SK-N-SH (cell line): Measurements from ENCODE around the gene ACOXL. TPM values are rescaled to one million over a fixed set of nuclear protein-coding genes. Genes with fewer than 3 reads are reported as not detected.

Experiments
- CTCF ChIA-PET: fragments of 300-600, 350-600 bp; formaldehyde crosslinking; extraction: SDS; loops from one replicate; lab custom pipeline; 2021; lab: Yijun Ruan, JAX
- POLR2A ChIA-PET: fragments of 350-600 bp; sonication (Branson Sonifier 250); formaldehyde crosslinking; extraction: SDS; loops from one replicate; lab custom pipeline; 2020; ENCODE audit warnings: antibody characterized with exemption, inconsistent platforms; lab: Yijun Ruan, JAX
- DNase-seq: peaks from one replicate; pipeline ENCODE4 v3.0.0; 2012
- H2AFZ ChIP-seq: fragments of 200-600 bp; sonication (generic); 2 replicates; pipeline ENCODE4 v1.8.1; 2016; ENCODE audit warnings: antibody characterized with exemption, mild to moderate bottlenecking, low read depth
- H3F3A ChIP-seq: fragments of 200-600 bp; sonication (generic); replicated peaks from 2 replicates; pipeline ENCODE3; 2016; ENCODE audit warnings: antibody characterized with exemption, mild to moderate bottlenecking; ENCODE audit not compliant: insufficient read depth
- H3K27ac ChIP-seq, 2 experiments: fragments of 200-500 bp in 1 of 2; fragments of 200-600 bp in 1 of 2; sonication (Bioruptor generic) in 1 of 2; sonication (generic), shearing (Covaris generic) in 1 of 2; 2 replicates each; pipeline versions ENCODE4 v1.5.1 to v1.6.1; 2014 to 2016; ENCODE audit warnings: low read depth in 2 of 2, inconsistent platforms in 1 of 2, low read length in 1 of 2, mild to moderate bottlenecking in 1 of 2, mixed read lengths in 1 of 2
- H3K27me3 ChIP-seq: fragments of 200-600 bp; sonication (generic), shearing (Covaris generic); 2 replicates; pipeline ENCODE4 v1.6.1; 2016; ENCODE audit warnings: mixed run types; ENCODE audit not compliant: insufficient read depth
- H3K36me3 ChIP-seq, 2 experiments: fragments of 200-500 bp in 1 of 2; fragments of 200-600 bp in 1 of 2; sonication (Bioruptor generic) in 1 of 2; sonication (generic) in 1 of 2; replicated peaks in 1 of 2; 2 replicates each; pipeline versions ENCODE3 to v1.5.1; 2014 to 2016; ENCODE audit warnings: low read length in 1 of 2, mild to moderate bottlenecking in 1 of 2; ENCODE audit not compliant: insufficient read depth in 2 of 2, control insufficient read depth in 1 of 2
- H3K4me1 ChIP-seq, 2 experiments: fragments of 200-500 bp in 1 of 2; fragments of 200-600 bp in 1 of 2; sonication (Bioruptor generic) in 1 of 2; sonication (generic), shearing (Covaris generic) in 1 of 2; 2 replicates each; pipeline versions ENCODE4 v1.5.1 to v1.6.1; 2014 to 2016; ENCODE audit warnings: low read depth in 1 of 2, low read length in 1 of 2, mixed run types in 1 of 2; ENCODE audit not compliant: insufficient read depth in 2 of 2, control insufficient read depth in 1 of 2
- H3K4me2 ChIP-seq: fragments of 200-600 bp; sonication (generic), shearing (Covaris generic); 2 replicates; pipeline ENCODE4 v1.6.1; 2017; ENCODE audit warnings: mixed run types
- H3K4me3 ChIP-seq, 2 experiments: fragments of 200-500 bp in 1 of 2; fragments of 200-600 bp in 1 of 2; sonication (Bioruptor generic) in 1 of 2; sonication (generic), shearing (Covaris generic) in 1 of 2; 2 replicates each; pipeline versions ENCODE4 v1.5.1 to v1.8.1; 2014 to 2016; ENCODE audit warnings: low read depth in 2 of 2, inconsistent platforms in 1 of 2, low read length in 1 of 2, mild to moderate bottlenecking in 1 of 2, mixed read lengths in 1 of 2, moderate library complexity in 1 of 2
- H3K79me2 ChIP-seq: fragments of 200-600 bp; sonication (generic); 2 replicates; pipeline ENCODE4 v1.8.1; 2017; ENCODE audit warnings: mild to moderate bottlenecking; ENCODE audit not compliant: insufficient read depth
- H3K9ac ChIP-seq: fragments of 200-600 bp; sonication (generic); 2 replicates; pipeline ENCODE4 v1.6.1; 2017; ENCODE audit warnings: mixed run types
- H3K9me2 ChIP-seq: fragments of 200-600 bp; sonication (generic); 2 replicates; pipeline ENCODE4 v1.6.1; 2017; ENCODE audit warnings: mixed run types
- H3K9me3 ChIP-seq: fragments of 200-600 bp; sonication (generic); 2 replicates; pipeline ENCODE4 v1.6.1; 2017; ENCODE audit warnings: mixed run types, mild to moderate bottlenecking, moderate library complexity
- H4K20me1 ChIP-seq: fragments of 200-600 bp; sonication (generic); 2 replicates; pipeline ENCODE4 v1.6.1; 2017; ENCODE audit warnings: mild to moderate bottlenecking, mixed run types; ENCODE audit not compliant: insufficient read depth
- EP300 ChIP-seq, 2 experiments: IDR thresholded peaks; 2 replicates each; pipeline versions ENCODE4 v1.4.0 to v1.6.1; 2012; ENCODE audit warnings: borderline replicate concordance in 1 of 2, low read depth in 1 of 2, low read length in 1 of 2
- EZH2phosphoT487 ChIP-seq: fragments of 200-600 bp; sonication (generic); IDR thresholded peaks from 2 replicates; pipeline ENCODE4 v1.6.1; 2017; ENCODE audit warnings: low read depth, mixed run types, mild to moderate bottlenecking, antibody characterized with exemption, moderate library complexity, borderline replicate concordance
- FOSL2 ChIP-seq: IDR thresholded peaks from 2 replicates; pipeline ENCODE4 v1.4.0; 2012; ENCODE audit warnings: low read depth, mild to moderate bottlenecking, moderate library complexity, borderline replicate concordance
- GABPA ChIP-seq: IDR thresholded peaks from 2 replicates; pipeline ENCODE4 v1.4.0; 2012; ENCODE audit warnings: low read depth, mild to moderate bottlenecking
- IRF3 ChIP-seq: fragments of 150-350 bp; IDR thresholded peaks from 2 replicates; pipeline ENCODE4 v1.6.1; 2016; ENCODE audit warnings: mild to moderate bottlenecking, low read depth, low read length
- JUND ChIP-seq: IDR thresholded peaks from 2 replicates; pipeline ENCODE4 v1.4.0; 2012
- MAX ChIP-seq: IDR thresholded peaks from 2 replicates; pipeline ENCODE4 v1.4.0; 2012; ENCODE audit warnings: low read depth
- MEF2A ChIP-seq: IDR thresholded peaks from 2 replicates; pipeline ENCODE4 v1.4.0; 2012; ENCODE audit warnings: low read depth, borderline replicate concordance
- NFIC ChIP-seq: IDR thresholded peaks from 2 replicates; pipeline ENCODE4 v1.4.0; 2012; ENCODE audit warnings: borderline replicate concordance
- NRF1 ChIP-seq: IDR thresholded peaks from 2 replicates; pipeline ENCODE4 v1.6.1; 2012; ENCODE audit warnings: low read depth, mild to moderate bottlenecking, low read length
- PBX3 ChIP-seq: IDR thresholded peaks from 2 replicates; pipeline ENCODE4; 2012
- POLR2AphosphoS5 ChIP-seq: IDR thresholded peaks from 2 replicates; pipeline ENCODE4 v1.6.1; 2012; ENCODE audit warnings: low read depth, low read length
- RAD21 ChIP-seq: IDR thresholded peaks from 2 replicates; pipeline ENCODE4 v1.6.1; 2012; ENCODE audit warnings: mild to moderate bottlenecking, low read length
- REST ChIP-seq: IDR thresholded peaks from 2 replicates; pipeline ENCODE4 v1.6.1; 2012; ENCODE audit warnings: mild to moderate bottlenecking, low read depth, low read length, moderate library complexity
- SIN3A ChIP-seq: IDR thresholded peaks from 2 replicates; pipeline ENCODE4 v1.6.1; 2012; ENCODE audit warnings: low read depth, mild to moderate bottlenecking, low read length, moderate library complexity, borderline replicate concordance
- SMC3 ChIP-seq: IDR thresholded peaks from 2 replicates; pipeline ENCODE4 v1.6.1; 2012; ENCODE audit warnings: low read depth, low read length, improper control_type of control experiment
- USF1 ChIP-seq: IDR thresholded peaks from 2 replicates; pipeline ENCODE4 v1.4.0; 2012; ENCODE audit warnings: low read depth, borderline replicate concordance
- USF2 ChIP-seq: fragments of 150-350 bp; IDR thresholded peaks from 2 replicates; pipeline ENCODE4 v1.6.1; 2017; ENCODE audit warnings: antibody characterized with exemption, low read length, low read depth, borderline replicate concordance
- ZBTB33 ChIP-seq: IDR thresholded peaks from 2 replicates; pipeline ENCODE4 v1.4.0; 2012; ENCODE audit warnings: low read depth, borderline replicate concordance
- WGBS: methylation state at CpG from one replicate; pipeline ENCODE4 v1.1.6; 2017; ENCODE audit warnings: low lambda C conversion rate; 5-methylcytosine and 5-hydroxymethylcytosine counted together
- polyA plus RNA-seq, 3 experiments: library from polyadenylated mRNA; depleted of rRNA; stranded (reverse); fragments of >200 nt; gene quantifications; 2 replicates each; pipeline ENCODE4 v1.2.3, GENCODE V29; 2012

Gene ACOXL
- polyA plus RNA-seq, 1 of the 3 experiments (the other 2 are of a cell fraction), result not detected

- H3K79me2 ChIP-seq, result no peaks in the 10 kb centered on the region
- H4K20me1 ChIP-seq, result no peaks in the 10 kb centered on the region
- ChIA-PET POLR2A (no interaction called here), CTCF (no interaction called here)
- no peaks in the 10 kb centered on the region; a peak in 1 of 4 replicates for H3K4me1 ChIP-seq
- no peak overlapping the region for H3K4me3 ChIP-seq
- WGBS, result 88% methylated on average over 5 of the region's 5 CpGs
- no peak for DNase-seq
- H3K9me3 ChIP-seq, result no peaks in the 10 kb centered on the region
- no peak overlapping the region for H2AFZ ChIP-seq
- H3K9me2 ChIP-seq, result no peaks in the 10 kb centered on the region
- no peak for TF ChIP-seq NFIC
- no peak for TF ChIP-seq POLR2AphosphoS5
- no peak for TF ChIP-seq MAX
- TF ChIP-seq USF2, result no peak
- no peak for TF ChIP-seq EZH2phosphoT487
- no peak for TF ChIP-seq USF1
- TF ChIP-seq ZBTB33, result no peak
- no peak for TF ChIP-seq SIN3A
- TF ChIP-seq FOSL2, result no peak
- TF ChIP-seq SMC3, result no peak
- no peak for TF ChIP-seq REST
- TF ChIP-seq RAD21, result no peak
- no peak for TF ChIP-seq PBX3
- TF ChIP-seq JUND, result no peak
- TF ChIP-seq MEF2A, result no peak
- no peak for TF ChIP-seq EP300 (IDR thresholded peaks at IDR 0.05; ENCODE audit: borderline replicate concordance in 1 of 2, low read depth in 1 of 2, low read length in 1 of 2)
- no peak for TF ChIP-seq IRF3
- TF ChIP-seq GABPA, result no peak
- no peak for TF ChIP-seq NRF1
- H3K27me3 ChIP-seq, result no peaks in the 10 kb centered on the region; the same call in 1 of the 2 replicates
- no peak overlapping the region for H3K9ac ChIP-seq
- H3K4me2 ChIP-seq, result no peak overlapping the region
- H3K36me3 ChIP-seq, result no peaks in the 10 kb centered on the region
- no peak overlapping the region for H3K27ac ChIP-seq
- H3F3A ChIP-seq, result no peaks in the 10 kb centered on the region
These were observed 368.4 kb downstream of the ACOXL start for GRCh38 chr2:111100765-111101162.
